ENCODE measurements around the gene LARP1.

LARP1 gene

GRCh38 chr5:154858297-154858971 lies 103.3 kb downstream of the LARP1 start, which contains the start of gene CNOT8:
CNOT8 (plus strand) TSS chr5:154858627; CDS start chr5:154863279, 4,652 bp downstream.
- DNase-seq (ENCODE audit: low read depth, low spot score): peak; percentile 91

- DNase-seq (ENCODE audit: low read depth, low spot score): no peak
Measured at GRCh38 chr5:154858972-154859871, 104.0 kb downstream of the LARP1 start.

- no peak for DNase-seq (ENCODE audit: low read depth, low spot score)
Measured at GRCh38 chr5:154860123-154860522, 104.9 kb downstream of the LARP1 start.

GRCh38 chr5:154860765-154861164 lies 105.6 kb downstream of the LARP1 start:
- DNase-seq (ENCODE audit: low read depth, low spot score): no peak

- DNase-seq (ENCODE audit: low read depth, low spot score): no peak
Measured at GRCh38 chr5:154861946-154862345, 106.8 kb downstream of the LARP1 start.

GRCh38 chr5:154862766-154863165 lies 107.6 kb downstream of the LARP1 start:
- no peak for DNase-seq (ENCODE audit: low read depth, low spot score)

- no peak for DNase-seq (ENCODE audit: low read depth, low spot score)
Measured at GRCh38 chr5:154863291-154864080, 108.3 kb downstream of the LARP1 start.

GRCh38 chr5:154865466-154866184 lies 110.4 kb downstream of the LARP1 start:
- DNase-seq (ENCODE audit: low read depth, low spot score): no peak

- DNase-seq (ENCODE audit: low read depth, low spot score): no peak
Measured at GRCh38 chr5:154866841-154867240, 111.7 kb downstream of the LARP1 start.
